GM18907 (cell line): ENCODE measurements around the gene SLC4A2.

Experiments used
- ATAC-seq: cut with Tn5 transposase; IDR thresholded peaks from one replicate; pipeline ENCODE4 v1.9.1; 2021; ENCODE audit warnings: mild to moderate bottlenecking, moderate library complexity; ENCODE audit not compliant: unreplicated experiment

SLC4A2 gene

DNA sequence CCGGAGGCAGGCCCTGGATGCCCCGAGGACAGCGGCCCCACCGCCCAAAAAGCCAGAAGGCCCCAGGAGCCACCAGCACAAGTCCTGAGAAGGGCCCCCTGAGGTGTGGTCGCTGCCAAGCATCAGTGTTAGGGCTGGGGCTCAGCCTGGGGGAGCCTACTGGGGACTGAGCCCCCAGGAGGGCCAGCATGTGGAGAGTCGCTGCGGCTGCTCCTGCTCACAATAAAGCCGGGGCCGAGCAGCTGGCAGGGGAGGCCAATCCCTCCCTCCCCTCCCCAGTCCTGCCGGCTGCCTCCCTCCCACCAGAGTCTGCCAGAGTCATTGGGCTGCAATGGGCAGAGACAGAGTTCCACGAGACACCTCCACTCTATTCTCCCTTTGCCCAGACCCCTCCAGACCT, 14.1 kb upstream of the SLC4A2 start:
- ATAC-seq: no peak

DNA sequence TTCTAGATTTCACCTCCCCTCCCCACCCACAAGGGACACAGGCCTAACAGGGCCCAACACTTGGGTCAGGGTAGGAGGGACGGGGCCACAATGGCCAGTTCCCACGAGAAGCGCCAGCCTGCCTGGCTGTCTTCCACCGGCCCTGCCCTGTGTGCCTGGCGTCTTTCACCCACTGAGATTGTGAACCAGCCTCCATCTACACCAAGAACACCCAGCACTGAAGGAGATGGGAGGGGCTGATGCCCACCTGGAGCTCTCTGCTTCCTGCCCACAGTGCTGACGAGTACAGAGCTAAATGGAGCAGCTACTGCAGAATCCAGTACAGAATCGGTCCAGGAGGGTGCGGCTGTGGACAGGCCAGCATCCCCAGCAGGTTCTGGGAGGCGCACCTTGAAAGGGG, 13.4 kb upstream of the SLC4A2 start:
- no peak for ATAC-seq

DNA sequence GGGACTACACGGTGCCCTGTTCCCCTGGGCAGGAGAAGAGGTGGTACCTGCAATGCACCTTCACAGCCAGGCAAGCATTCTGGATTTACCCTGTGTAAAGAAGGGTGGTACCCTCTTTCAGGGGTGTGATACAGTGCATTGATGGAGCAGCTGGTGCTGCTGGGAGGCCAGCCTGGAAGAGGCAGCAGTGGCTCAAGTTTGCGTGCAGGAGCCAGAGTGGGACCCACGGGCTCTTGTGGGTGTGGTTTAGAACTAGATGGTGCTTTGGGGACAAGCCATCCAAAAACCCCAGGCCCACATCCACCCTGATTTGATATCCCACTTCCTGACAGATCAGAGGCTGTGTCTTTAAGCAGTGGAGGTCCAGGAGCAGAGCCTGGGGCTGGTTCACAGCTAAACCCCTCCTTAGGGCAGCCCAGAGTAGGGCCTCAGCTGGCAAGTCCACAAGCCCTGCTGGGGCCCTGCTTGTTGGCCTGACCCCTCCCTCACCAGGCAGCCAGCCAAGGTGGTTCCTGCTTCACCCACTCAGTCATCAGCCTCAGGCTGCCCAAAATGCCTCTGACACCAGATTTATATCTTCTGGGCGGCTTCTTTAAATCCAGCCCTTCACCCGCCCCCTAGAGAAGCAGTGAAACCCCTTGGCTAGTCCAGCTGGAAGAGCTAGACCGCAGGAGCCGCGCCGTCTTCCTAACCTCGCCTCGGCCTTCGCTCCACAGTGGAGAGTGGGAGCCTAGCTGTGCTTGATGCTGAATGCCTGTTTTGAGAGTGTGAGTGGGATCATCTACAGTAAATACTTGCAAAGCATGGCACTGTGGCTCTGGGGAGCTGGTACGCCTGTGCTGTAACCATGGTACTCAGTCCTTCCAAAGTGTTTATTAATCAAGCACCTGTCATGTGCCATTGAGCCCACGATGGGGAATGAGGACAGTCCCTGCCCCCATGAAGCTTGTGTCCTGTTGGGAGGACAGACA, 12.5 kb upstream of the SLC4A2 start:
- ATAC-seq: no peak

DNA sequence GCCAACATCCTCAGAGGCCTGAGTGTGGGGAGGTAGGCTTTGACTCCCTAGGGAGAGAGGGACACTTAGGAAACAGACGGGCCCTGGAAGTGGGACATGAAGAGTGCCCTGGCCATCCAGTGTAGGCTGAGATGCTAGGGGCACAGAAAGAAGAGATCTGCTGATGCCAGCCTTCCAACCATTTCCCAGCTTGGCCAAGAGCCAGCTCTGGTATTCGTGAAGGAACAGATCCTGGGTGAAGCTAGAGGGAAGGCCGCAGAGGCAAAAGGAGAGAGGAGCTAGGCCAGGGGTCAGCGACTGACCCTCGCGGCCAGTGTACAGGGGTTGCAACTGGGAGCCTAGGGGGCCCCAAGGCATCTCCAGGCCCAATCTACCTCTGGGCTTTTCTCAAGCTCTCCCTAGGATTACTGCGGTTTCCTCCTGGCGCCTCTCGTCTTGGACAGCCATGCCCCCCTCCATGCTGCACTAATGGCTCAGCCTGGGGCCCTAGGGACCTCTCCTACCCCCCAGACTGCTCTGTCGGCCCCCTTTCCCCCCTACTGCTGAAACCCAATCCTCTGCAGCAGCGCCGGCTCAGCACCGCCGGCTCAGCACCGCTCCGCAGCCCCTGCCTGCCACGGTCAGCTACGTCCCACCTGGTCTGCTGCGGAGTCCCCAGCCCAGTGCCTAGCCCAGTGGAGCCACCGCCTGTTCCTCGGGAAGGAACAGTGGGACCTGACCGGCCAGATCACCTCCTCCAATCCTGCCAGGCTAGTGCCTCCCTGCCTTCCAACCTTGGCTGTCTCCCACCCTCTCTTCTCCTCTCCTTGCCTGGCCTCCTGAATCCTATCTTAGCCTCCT, 11.2 kb upstream of the SLC4A2 start, which contains the start of gene ASIC3:
TSS of gene ASIC3 (plus strand) at position 556 of the 840 bp plus-strand sequence. CDS start 355 bp downstream, outside the sequence.
- no peak for ATAC-seq

DNA sequence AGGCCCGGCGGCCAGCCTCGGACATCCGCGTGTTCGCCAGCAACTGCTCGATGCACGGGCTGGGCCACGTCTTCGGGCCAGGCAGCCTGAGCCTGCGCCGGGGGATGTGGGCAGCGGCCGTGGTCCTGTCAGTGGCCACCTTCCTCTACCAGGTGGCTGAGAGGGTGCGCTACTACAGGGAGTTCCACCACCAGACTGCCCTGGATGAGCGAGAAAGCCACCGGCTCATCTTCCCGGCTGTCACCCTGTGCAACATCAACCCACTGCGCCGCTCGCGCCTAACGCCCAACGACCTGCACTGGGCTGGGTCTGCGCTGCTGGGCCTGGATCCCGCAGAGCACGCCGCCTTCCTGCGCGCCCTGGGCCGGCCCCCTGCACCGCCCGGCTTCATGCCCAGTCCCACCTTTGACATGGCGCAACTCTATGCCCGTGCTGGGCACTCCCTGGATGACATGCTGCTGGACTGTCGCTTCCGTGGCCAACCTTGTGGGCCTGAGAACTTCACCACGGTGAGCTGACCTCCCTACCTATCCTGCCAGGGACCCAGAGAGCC, 10.4 kb upstream of the SLC4A2 start:
- no peak for ATAC-seq

DNA sequence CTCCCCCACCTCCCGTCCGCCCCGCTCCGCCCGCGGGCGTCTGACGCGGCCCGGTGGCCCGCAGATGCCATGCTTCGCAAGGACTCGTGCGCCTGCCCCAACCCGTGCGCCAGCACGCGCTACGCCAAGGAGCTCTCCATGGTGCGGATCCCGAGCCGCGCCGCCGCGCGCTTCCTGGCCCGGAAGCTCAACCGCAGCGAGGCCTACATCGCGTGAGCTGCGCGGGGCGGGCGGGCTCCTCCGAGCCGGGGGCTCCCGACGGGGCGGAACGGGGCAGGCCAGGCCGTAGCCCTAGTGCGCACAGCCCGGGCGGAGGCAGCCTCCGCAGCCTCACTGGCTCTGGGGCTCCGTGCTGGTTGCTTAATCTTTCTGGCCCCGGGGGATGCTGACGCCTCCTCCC, 8.3 kb upstream of the SLC4A2 start:
- ATAC-seq: no peak

DNA sequence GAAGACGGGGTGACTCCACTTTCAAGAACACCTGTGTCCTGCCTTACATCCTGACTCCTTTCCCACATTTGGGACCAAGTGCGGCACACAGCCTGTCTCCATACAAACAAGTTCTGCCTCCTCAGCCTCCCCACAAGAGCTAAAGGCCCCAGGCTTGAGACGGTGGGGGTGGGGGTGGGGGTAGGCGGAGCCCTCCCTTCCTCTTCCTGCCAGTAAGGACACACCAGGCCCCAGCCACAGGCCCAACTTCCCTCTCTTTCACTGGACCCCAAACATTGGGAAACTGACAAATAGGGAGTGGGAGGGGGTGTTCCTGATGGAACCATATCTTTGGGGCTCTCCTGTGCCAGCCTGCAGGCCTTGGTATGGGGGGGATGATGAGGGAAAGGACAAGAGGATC, 6.3 kb upstream of the SLC4A2 start:
- no peak for ATAC-seq

DNA sequence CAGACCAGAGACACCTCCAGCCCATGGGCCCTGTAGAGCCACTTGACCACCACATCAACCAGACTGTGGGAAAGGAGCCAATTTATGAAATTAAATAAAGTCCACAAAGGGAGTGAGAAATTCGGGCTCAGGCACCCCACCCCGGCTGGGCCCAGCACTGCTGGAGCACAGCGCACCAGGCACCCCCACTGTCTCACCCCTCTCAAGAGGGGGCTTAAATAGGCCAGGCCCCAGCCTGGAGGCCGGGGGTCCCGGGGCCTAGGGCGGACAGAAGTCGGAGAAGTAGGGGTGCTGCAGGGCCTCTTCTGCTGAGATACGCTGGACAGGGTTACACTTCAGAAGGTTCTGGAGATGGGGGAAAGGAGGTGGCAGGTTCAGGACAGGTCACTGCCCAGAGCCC, 5.6 kb upstream of the SLC4A2 start:
- ATAC-seq: no peak

DNA sequence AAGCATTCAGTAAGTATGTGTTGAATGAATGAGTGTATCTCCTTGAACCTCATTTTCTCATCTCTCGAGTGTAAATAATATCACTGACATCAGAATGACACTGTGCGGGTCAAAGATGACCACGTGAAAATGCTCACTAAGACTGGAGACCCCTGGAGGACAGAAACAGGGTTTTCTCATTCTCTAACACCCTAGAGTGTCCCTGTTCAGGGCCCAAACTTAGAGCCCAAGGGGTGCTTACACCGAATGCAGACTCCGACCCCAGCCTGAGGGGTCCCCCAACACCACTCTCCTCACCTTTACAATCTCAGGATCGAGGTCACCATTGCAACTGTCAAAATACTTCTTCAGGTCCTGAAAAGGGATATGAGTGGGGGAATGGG, 3.1 kb upstream of the SLC4A2 start:
- ATAC-seq: no peak

DNA sequence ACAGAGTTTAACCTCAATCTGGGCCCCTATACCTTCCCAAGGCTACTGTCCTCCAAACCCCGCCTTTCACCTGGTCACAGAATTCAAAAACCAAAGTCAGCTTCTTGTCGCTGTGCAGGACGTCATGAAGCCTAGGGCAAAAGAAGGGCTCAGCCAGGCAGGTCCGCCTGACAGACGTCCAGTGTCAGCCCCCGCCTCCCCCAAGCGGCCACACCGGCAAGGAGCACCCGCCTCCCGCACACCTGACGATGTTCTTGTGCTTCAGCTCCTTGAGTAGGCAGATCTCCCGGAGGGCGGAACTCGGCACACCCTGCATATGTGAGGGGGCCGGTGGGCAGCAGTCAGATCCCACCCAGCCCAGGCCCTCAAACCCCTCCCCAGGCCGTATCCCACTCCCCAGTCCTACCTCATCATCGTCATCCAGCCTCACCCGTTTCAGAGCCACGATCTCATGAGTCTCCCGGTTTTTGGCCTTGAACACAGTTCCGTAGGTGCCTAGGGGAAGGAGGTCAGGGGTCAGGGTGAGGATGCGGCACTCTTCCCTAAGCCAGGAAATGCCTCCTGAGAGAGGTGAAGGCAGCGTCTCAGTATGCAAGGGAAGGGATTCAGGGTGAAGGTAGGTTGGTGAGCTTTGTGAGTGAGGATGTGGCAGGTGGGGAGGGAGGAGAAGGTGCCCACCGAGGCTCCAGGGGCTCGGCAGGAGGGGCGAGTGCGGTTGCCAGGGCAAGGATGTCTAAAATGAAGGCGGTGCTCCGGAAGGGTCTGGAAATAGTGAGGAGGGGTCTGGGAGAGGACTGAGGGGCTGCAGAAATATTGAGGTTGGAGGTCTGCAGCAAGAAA, 2.5 kb upstream of the SLC4A2 start:
- no peak for ATAC-seq

DNA sequence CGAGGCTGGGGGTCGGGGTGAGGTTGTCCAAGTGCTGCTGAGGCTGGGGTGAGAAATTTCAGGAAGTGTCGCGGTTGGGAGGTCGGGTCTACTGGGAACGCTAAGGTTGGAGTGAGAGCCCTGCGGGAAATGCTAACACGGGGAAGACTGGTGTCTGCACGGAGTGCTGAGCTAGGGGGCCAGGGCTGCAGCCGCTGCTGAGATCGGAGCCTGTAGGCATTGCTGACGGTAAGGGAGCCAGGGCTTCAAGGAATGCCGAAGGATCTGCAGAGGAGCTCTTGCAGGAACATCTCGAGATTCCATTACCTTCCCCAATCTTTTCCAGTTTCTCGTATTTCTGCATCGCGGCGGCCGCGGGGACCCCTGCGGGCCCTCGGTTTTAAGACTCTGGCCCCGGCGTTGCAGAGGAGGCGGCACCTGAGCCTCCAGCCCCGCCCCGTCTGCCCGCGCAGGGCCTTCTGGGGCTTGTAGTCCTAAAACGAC, 1.8 kb upstream of the SLC4A2 start, which contains the start of gene CDK5:
TSS of gene CDK5 (minus strand) at position 392 of the 483 bp plus-strand sequence. CDS start at position 343, 49 bp downstream.
- ATAC-seq: peak; percentile 7

DNA sequence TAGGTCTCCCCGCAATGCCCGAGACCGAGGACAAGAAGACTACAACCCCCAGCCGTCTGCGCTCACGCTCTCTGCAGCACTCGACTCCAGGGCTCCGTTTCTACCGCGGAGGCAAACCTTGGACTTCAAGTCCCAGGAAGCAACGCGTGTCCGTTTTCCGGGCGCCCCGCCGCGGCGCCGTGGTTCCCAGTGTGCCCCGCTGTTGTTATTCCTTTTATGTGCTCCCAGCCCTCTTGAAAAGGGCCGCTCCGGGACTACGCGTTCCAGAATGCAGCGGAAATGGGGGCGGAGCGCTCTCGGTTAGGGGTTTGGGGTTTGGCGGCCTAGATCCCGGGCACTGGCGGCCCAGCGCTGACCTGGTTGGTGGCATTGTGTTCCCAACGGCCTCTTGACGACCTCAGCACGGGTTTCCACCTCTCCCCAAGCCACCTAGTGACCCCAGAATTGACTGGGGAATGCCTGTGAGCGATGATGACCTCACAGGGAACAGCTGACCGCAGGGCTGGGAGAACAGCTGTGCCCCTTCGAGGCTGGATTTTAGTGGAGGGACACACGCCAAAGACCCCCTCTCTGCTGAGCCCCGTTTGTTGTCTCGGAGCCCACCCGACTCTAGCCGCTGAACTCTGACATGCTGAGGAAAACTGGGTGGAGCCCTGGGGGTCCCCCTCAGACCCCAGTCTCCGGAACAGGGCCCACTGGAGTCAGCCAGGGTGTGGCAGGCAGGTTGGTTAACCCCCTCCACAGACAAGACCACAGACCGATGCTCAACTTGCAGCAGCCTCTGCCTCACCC, 1.2 kb upstream of the SLC4A2 start:
- peak; percentile 90 for ATAC-seq

DNA sequence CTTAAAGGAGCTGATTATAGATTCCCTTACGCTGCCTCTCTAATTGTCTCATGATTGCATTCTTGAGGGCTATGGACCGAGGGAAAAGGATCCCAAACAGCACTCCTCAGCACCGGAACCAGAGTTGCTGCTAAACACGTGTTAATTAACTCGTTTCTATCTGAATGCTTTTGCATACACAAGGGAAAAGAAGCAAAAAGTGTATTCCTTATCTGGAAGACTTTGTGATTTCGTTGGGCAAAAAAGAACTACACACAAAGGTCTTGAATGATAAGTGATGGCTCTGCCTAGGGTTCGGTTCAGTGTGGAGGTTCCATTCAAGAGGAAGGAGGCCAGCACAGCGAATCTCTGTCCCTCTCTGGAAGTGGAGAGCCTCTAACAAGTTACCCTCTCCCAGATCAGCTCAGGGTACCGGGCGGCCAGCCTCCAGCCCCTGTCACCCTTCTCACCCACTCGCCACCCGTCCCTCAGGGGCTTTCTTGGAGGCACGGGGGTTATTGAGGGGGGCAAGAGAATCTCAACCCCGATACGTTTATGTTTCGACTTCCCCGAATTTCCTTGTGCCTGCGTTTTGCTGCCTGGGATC, 515 bp upstream of the SLC4A2 start:
- ATAC-seq: no peak

DNA sequence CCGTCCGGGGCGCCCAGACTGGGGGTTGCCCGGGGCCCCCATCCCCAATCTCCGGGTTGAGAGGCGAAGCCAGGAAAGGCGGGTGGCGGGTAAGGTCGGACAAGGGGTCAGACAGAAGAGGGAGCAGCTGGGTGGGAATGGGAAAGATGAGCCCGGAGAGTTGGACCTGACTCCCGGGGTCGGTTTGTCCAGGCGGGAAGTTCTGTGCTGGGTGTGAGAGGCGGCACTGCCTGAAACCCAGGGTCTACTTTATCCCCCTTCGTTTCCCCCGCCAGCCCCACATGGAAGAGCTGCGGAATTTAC, 675 bp downstream of the SLC4A2 start:
- ATAC-seq: no peak

DNA sequence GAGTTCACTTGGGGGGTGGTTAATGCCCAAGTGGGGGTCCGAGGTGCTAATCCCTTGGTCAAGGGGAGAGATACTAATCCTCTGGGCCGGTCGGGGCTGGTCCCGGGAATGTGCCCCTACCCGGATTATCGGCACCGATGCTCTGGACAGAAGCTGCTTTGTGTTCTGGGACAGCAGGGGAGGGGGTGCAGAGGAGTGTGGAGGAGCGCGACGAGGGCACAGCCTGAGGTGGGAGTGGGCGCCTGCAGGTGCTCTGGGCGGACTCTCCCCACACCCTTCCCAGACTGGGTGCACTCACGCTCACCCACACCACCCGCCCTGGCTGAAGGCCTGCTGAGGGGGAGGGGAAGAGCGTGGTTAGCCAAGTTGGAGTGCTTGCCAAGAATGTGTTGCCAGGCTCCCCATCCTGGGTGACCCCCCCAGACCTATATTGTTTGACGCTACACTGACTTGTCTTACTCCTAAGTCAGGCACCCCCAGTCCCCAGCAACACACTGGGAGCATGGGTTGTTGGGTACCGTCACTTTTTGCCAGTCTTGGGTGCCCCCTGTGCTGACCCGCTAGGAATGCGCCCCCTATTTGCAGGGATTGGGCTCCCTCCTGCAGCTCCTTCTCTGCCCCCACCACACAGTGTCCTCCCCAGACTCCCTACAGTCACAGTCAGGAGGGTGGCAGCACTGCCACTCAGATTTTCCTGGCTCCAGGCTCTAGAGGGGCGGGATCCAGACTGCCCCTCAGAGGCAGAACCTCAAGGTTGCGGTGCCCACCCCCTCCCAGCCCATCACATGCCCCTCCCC, 1.2 kb downstream of the SLC4A2 start:
- ATAC-seq: no peak

DNA sequence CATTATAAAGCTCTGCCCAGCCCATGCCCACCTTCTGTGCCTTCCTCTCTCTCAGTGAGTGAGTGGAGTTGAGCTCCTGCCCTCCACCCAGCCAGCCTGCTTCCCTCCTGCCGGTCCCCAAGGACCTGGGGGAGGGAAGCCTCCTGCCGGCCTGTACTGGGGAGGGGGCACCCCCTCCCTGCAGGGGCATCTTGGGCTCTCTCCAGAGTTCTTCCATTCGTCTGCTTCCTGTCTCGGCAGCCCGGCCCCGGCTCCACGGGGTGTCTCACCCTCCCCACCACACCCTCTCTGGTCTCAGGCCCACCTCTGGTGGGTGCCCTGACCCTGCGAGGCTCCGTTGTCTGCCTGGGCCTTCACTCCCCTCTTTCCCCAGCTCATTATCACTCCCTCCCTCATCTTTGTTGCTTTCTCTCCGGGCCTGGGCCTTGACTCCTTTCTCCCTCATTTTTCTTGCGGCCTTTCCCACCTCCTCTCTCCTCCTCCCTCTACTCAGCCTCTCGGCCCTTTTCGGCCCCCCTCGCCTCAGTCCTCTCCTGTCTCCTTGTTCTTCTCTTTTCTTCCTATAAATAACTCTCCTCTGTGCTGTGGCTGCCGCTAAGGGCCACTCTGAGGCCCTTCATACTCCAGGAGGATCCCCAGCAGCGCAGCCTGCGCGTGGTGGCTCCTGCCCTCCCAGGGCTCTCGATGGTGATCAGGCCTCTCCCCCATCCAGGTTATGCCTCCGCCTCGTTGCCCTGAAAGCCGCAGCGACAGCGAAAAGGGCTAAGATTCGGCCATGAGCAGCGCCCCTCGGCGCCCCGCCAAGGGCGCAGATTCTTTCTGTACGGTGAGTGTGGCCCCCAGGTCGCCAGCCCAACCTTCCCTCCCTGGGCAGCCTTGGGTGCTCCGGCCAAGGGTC, 2.1 kb downstream of the SLC4A2 start:
- no peak for ATAC-seq

DNA sequence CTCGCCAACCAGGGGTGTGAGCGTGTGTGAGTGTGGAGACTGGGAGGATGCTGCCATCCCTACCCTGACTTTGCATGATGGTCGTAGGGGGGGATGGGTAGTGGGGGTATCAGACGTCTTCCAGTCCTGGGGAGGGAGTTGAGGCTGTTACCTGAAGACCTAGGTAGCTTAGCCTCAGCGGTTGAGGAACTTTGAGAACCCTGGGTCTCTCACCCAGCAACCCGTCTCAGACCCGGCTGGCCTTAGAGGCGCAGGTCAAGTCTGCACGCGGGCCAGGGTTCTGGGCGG, 2.7 kb downstream of the SLC4A2 start:
- ATAC-seq: no peak
